CD4-positive, alpha-beta memory T cell (primary cell): ENCODE results near the gene TMEM14C. TPM values are rescaled to one million over a fixed set of nuclear protein-coding genes. Genes with fewer than 3 reads are reported as not detected.

Experiments
- CTCF ChIA-PET: fragments of 350-600 bp; sonication (Branson Sonifier 250); formaldehyde crosslinking; loops from one replicate; lab custom pipeline; 2021; ENCODE audit warnings: inconsistent platforms; ENCODE audit not compliant: partially characterized antibody; lab: Charles Lee
- POLR2A ChIA-PET: fragments of 350-600 bp; sonication (Branson Sonifier 250); formaldehyde crosslinking; loops from one replicate; lab custom pipeline; 2021; ENCODE audit not compliant: partially characterized antibody; lab: Charles Lee
- DNase-seq, 5 donors: peaks; one replicate each; pipeline versions ENCODE4 v3.0.0 to v3.0.0-alpha.2; 2020 to 2022; ENCODE audit warnings: mixed read lengths in 1 of 5
- H3K27ac ChIP-seq: one replicate; pipeline ENCODE4 v1.7.0; 2013; ENCODE audit warnings: low read depth, low read length
- H3K27me3 ChIP-seq: 2 replicates; pipeline ENCODE4 v1.7.0; 2013; ENCODE audit warnings: mild to moderate bottlenecking, low read length, moderate library complexity; ENCODE audit not compliant: insufficient read depth
- H3K36me3 ChIP-seq: 2 replicates; pipeline ENCODE4 v1.7.0; 2013; ENCODE audit warnings: mild to moderate bottlenecking, low read length, moderate library complexity; ENCODE audit not compliant: insufficient read depth
- H3K4me1 ChIP-seq: 2 replicates; pipeline ENCODE4 v1.7.0; 2013; ENCODE audit warnings: mild to moderate bottlenecking, low read length, moderate library complexity; ENCODE audit not compliant: insufficient read depth
- H3K4me3 ChIP-seq, 2 donors: one replicate each; pipeline ENCODE4 v1.7.0; 2013; ENCODE audit warnings: low read length in 2 of 2, mild to moderate bottlenecking in 1 of 2
- H3K9me3 ChIP-seq, 2 donors: one replicate each; pipeline ENCODE4 v1.7.0; 2013; ENCODE audit warnings: low read length in 2 of 2, control low read depth in 1 of 2; ENCODE audit not compliant: control insufficient read depth in 1 of 2
- H3K27ac Mint-ChIP-seq, 7 donors: one replicate each; pipeline ENCODE4 v1.8.0; 2020 to 2021; ENCODE audit warnings: mixed read lengths in 7 of 7, mild to moderate bottlenecking in 6 of 7, inconsistent platforms in 3 of 7, moderate library complexity in 3 of 7
- H3K27me3 Mint-ChIP-seq, 2 donors: one replicate each; pipeline ENCODE4 v1.8.0; 2020 to 2021; ENCODE audit warnings: mixed read lengths in 2 of 2
- H3K36me3 Mint-ChIP-seq, 2 donors: one replicate each; pipeline ENCODE4 v1.8.0; 2020 to 2021; ENCODE audit warnings: mixed read lengths in 2 of 2, inconsistent platforms in 1 of 2, mild to moderate bottlenecking in 1 of 2
- H3K4me1 Mint-ChIP-seq, 4 donors: one replicate each; pipeline ENCODE4 v1.8.0; 2020 to 2021; ENCODE audit warnings: mixed read lengths in 4 of 4, mild to moderate bottlenecking in 1 of 4
- H3K4me3 Mint-ChIP-seq, 8 donors: one replicate each; pipeline ENCODE4 v1.8.0; 2020 to 2021; ENCODE audit warnings: mixed read lengths in 8 of 8, mild to moderate bottlenecking in 7 of 8, moderate library complexity in 6 of 8, inconsistent platforms in 3 of 8
- H3K9me3 Mint-ChIP-seq, 8 donors: one replicate each; pipeline ENCODE4 v1.8.0; 2020 to 2021; ENCODE audit warnings: mixed read lengths in 8 of 8, mild to moderate bottlenecking in 5 of 8, inconsistent platforms in 3 of 8, moderate library complexity in 1 of 8
- intact Hi-C: fragments of 100-400 bp; cut with micrococcal nuclease; formaldehyde crosslinking; loops from one replicate; pipeline ENCODE4 v1.15.1; 2023
- polyA plus RNA-seq, 2 donors: library from polyadenylated mRNA; unstranded; fragments of 300-500 nt; fragmentation: Illumina TruSeq; gene quantifications; one replicate each; pipeline ENCODE4 v1.2.3, GENCODE V29; 2021
- total RNA-seq, 2 experiments: library from RNA; stranded (reverse); gene quantifications; one replicate each; pipeline ENCODE4 v1.2.3, GENCODE V29; 2021

The TMEM14C gene
- total and polyA plus RNA-seq, 4 experiments from 2014 or later: 34.1 to 107 (median 63.6) TPM

GRCh38 chr6:10685092-10685915 lies 37.6 kb upstream of the TMEM14C start:
- ChIA-PET POLR2A (no interaction called here), CTCF (no interaction called here)
- Mint-ChIP-seq H3K4me1 (peaks cover 0 to 12% (median 5%) of the 10 kb centered on the region in 4 donors), H3K9me3 (no peaks in the 10 kb centered on the region), H3K36me3 (no peaks in the 10 kb centered on the region), H3K27me3 (peaks cover 0 to 4% of the 10 kb centered on the region in 2 donors), H3K27ac (peak overlapping the region in 1 of 7 donors; percentile 6), H3K4me3 (no peak overlapping the region)
- Histone ChIP-seq H3K27ac (no peak overlapping the region), H3K4me3 (no peak overlapping the region), H3K4me1 (no peaks in the 10 kb centered on the region), H3K36me3 (no peaks in the 10 kb centered on the region), H3K27me3 (no peaks in the 10 kb centered on the region), H3K9me3 (no peaks in the 10 kb centered on the region)
- intact Hi-C loops: no loop called here
- DNase-seq: no peak

DNA sequence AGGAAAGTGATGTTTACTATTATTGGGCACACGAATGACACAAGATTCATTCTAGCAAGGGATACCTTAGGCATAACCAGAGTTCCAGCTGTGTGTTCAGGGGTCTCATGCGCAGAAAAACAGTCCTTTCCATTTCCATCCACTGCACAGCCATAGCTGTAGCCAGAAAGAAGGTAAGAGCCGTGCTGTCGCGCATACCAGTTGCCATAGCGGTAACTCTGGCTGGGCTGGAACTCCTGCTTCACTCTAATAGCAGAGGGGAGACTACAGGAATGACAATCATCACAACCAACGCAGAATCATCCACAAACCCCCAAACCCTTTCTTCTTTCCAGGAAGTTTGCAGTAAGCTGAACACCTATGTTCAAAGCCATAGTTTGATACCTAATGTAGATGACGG lies 36.0 kb upstream of the TMEM14C start:
- DNase-seq: no peak
- intact Hi-C loops: no loop called here
- Histone ChIP-seq H3K4me1 (no peaks in the 10 kb centered on the region), H3K4me3 (no peak overlapping the region), H3K27ac (no peak overlapping the region), H3K27me3 (no peaks in the 10 kb centered on the region), H3K9me3 (no peaks in the 10 kb centered on the region), H3K36me3 (no peaks in the 10 kb centered on the region)
- H3K9me3 Mint-ChIP-seq: no peaks in the 10 kb centered on the region
- peaks cover 0 to 12% (median 5%) of the 10 kb centered on the region in 4 donors for H3K4me1 Mint-ChIP-seq
- no peak overlapping the region for H3K4me3 Mint-ChIP-seq
- H3K36me3 Mint-ChIP-seq: no peaks in the 10 kb centered on the region
- no peak overlapping the region for H3K27ac Mint-ChIP-seq
- peaks cover 0 to 4% of the 10 kb centered on the region in 2 donors for H3K27me3 Mint-ChIP-seq
- ChIA-PET POLR2A (interaction anchor here (1.0 kb wide), 1 partner anchor 60 kb away, joined by 3 read pairs; the partner anchor contains the start of gene TMEM14B), CTCF (no interaction called here)

- H3K4me1 Mint-ChIP-seq: peaks cover 0 to 10% (median 1%) of the 10 kb centered on the region in 4 donors
- H3K4me3 ChIP-seq: no peak overlapping the region
- H3K36me3 ChIP-seq: no peaks in the 10 kb centered on the region
- intact Hi-C loops: no loop called here
- H3K27ac ChIP-seq: no peak overlapping the region
- H3K9me3 ChIP-seq: no peaks in the 10 kb centered on the region
- H3K9me3 Mint-ChIP-seq: no peaks in the 10 kb centered on the region
- ChIA-PET CTCF (no interaction called here), POLR2A (no interaction called here)
- DNase-seq: no peak
- no peak overlapping the region for H3K27ac Mint-ChIP-seq
- no peaks in the 10 kb centered on the region for H3K36me3 Mint-ChIP-seq
- H3K4me1 ChIP-seq: no peaks in the 10 kb centered on the region
- H3K4me3 Mint-ChIP-seq: no peak overlapping the region
- H3K27me3 Mint-ChIP-seq: peaks cover 0 to 4% of the 10 kb centered on the region in 2 donors
- H3K27me3 ChIP-seq: no peaks in the 10 kb centered on the region
Measured at GRCh38 chr6:10687582-10687981, 35.3 kb upstream of the TMEM14C start.

DNA sequence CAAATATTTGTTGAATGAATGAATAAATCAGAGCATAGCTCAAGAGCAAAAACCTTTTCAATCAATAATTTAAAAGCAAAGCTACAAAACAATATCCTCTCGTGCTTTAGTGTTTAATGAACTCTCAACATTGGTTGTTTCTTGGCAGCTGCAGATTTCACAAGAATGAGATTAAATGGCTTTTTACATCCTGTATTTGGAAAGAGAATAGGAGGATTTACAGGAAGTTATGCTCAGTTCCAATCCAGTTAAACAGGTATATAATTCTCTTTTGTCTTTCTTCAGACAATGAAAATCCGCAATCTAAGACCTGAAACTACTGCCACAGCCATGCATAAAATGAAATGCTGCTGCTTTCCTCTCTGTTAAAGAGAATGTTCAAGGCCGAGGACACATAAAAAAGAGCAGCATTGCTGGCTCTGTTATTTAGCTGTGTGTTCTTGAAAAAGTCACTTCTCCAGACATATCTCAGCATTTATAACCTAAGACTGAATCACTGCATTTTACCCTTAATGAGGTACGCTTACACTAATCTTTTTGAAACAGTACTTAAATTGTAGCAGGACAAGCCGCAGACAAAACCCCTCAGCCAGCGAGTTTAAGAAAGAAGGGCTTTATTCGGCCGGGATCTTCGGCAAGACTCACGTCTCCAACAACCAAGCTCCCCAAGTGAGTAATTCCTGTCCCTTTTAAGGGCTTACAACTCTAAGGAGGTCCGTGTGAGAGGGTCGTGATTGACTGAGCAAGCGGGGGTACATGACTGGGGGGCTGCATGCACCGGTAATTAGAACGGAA lies 32.0 kb upstream of the TMEM14C start:
- Mint-ChIP-seq H3K27me3 (peaks cover 2 to 6% of the 10 kb centered on the region in 2 donors), H3K9me3 (peaks cover 0 to 6% (median 0%) of the 10 kb centered on the region in 8 donors), H3K27ac (peak overlapping the region in 1 of 7 donors; percentile 9), H3K36me3 (peaks cover 0 to 14% of the 10 kb centered on the region in 2 donors), H3K4me3 (peak overlapping the region in 2 of 8 donors; percentile 17 to 36), H3K4me1 (peaks cover 13 to 30% (median 23%) of the 10 kb centered on the region in 4 donors)
- DNase-seq: no peak
- ChIA-PET CTCF (no interaction called here), POLR2A (no interaction called here)
- Histone ChIP-seq H3K36me3 (no peaks in the 10 kb centered on the region), H3K27ac (no peak overlapping the region), H3K4me1 (peaks cover 20% of the 10 kb centered on the region), H3K9me3 (no peaks in the 10 kb centered on the region), H3K27me3 (no peaks in the 10 kb centered on the region), H3K4me3 (no peak overlapping the region)
- intact Hi-C loops: loop anchor here (5.0 to 10.0 kb wide), 3 partner anchors 114 to 1316 kb away; no protein-coding TSS in a partner anchor

GRCh38 chr6:10692965-10693538 lies 29.8 kb upstream of the TMEM14C start:
- Histone ChIP-seq H3K27me3 (no peaks in the 10 kb centered on the region), H3K9me3 (no peaks in the 10 kb centered on the region), H3K27ac (no peak overlapping the region), H3K4me1 (peaks cover 34% of the 10 kb centered on the region), H3K4me3 (peak overlapping the region in 1 of 2 donors; percentile 45), H3K36me3 (peaks cover 12% of the 10 kb centered on the region)
- Mint-ChIP-seq H3K4me1 (peaks cover 20 to 38% (median 30%) of the 10 kb centered on the region in 4 donors), H3K4me3 (peak overlapping the region; percentile 67 to 100 (median 98)), H3K9me3 (peaks cover 0 to 6% (median 0%) of the 10 kb centered on the region in 8 donors), H3K27me3 (peaks cover 2 to 6% of the 10 kb centered on the region in 2 donors), H3K27ac (peak overlapping the region; percentile 71 to 100 (median 100)), H3K36me3 (peaks cover 3 to 16% of the 10 kb centered on the region in 2 donors)
- ChIA-PET POLR2A (interaction anchor here (5.0 kb wide), 1 partner anchor 28 kb away, joined by 103 read pairs; the partner anchor contains the start of gene TMEM14C), CTCF (no interaction called here)
- intact Hi-C loops: loop anchor here (5.0 to 10.0 kb wide), 3 partner anchors 112 to 1314 kb away; no protein-coding TSS in a partner anchor
- no peak for DNase-seq

- CTCF ChIA-PET: interaction anchor here (0.6 to 1.5 kb wide), 9 partner anchors 8 to 528 kb away, joined by 3 to 7 read pairs (median 4); no protein-coding TSS in a partner anchor
- H3K36me3 Mint-ChIP-seq: peaks cover 17 to 26% of the 10 kb centered on the region in 2 donors
- Histone ChIP-seq H3K27ac (peak within 1 kb of the TSS; percentile 92), H3K36me3 (peaks cover 18% of the 10 kb centered on the region), H3K4me1 (peaks cover 34% of the 10 kb centered on the region), H3K4me3 (peak within 1 kb of the TSS; percentile 45 to 88), H3K27me3 (no peaks in the 10 kb centered on the region), H3K9me3 (no peaks in the 10 kb centered on the region)
- H3K9me3 Mint-ChIP-seq: peaks cover 0 to 6% (median 0%) of the 10 kb centered on the region in 8 donors
- peak within 1 kb of the TSS; percentile 93 to 100 (median 98) for H3K4me3 Mint-ChIP-seq
- peak; percentile 96 to 97 (median 97) for DNase-seq
- intact Hi-C loops: loop anchor here (1.0 to 10.0 kb wide), 9 partner anchors 29 to 1313 kb away; partner anchors contain the start of genes MAK, SMIM13, TMEM14B and TMEM14C
- POLR2A ChIA-PET: interaction anchor here (0.6 to 5.0 kb wide), 17 partner anchors 10 to 399 kb away, joined by 3 to 103 read pairs (median 4); partner anchors contain the start of genes MAK, SMIM13, TMEM14B and TMEM14C
- peak within 1 kb of the TSS; percentile 100 for H3K27ac Mint-ChIP-seq
- H3K4me1 Mint-ChIP-seq: peaks cover 25 to 49% (median 34%) of the 10 kb centered on the region in 4 donors
- peaks cover 2 to 6% of the 10 kb centered on the region in 2 donors for H3K27me3 Mint-ChIP-seq
Measured at GRCh38 chr6:10694302-10695085, 28.4 kb upstream of the TMEM14C start, which contains the start of the genes C6orf52 and PAK1IP1. C6orf52 (minus strand) TSS chr6:10694616; CDS start chr6:10687550, 7,066 bp downstream. PAK1IP1 (plus strand) TSS chr6:10694972; CDS start chr6:10694986, 14 bp downstream.
